ENCODE measurements around the gene ZNF579. TPM values are rescaled to one million over a fixed set of nuclear protein-coding genes. Genes with fewer than 3 reads are reported as not detected.
A peak's percentile ranks its signal among the peaks of the same experiment; 100 is the strongest.

ZNF579 gene
- total and polyA plus RNA-seq, 2 of the 8 experiments (the other 6 are each of a cell fraction or from before 2014, with no cell fraction given): 10.0 to 18.9 TPM

GRCh38 chr19:55528030-55528803, 52.4 kb downstream of the ZNF579 start:
- FAIRE-seq: no peak
- DNase-seq (ENCODE audit: low read depth in 1 of 2, low spot score in 2 of 2): no peak

More at GRCh38 chr19:55528030-55528803, 52.4 kb downstream of the ZNF579 start:
- H3K4me3 ChIP-seq (ENCODE audit: extremely low read depth in 1 of 4, insufficient read depth in 2 of 4, low read depth in 3 of 4, low read length in 4 of 4): no peak overlapping the region
- no peak overlapping the region for H3K4ac ChIP-seq (replicated peaks; ENCODE audit: insufficient read length, low read depth, low read length)
- peak overlapping the region; percentile 82; the same call in 1 of the 2 replicates for H2BK12ac ChIP-seq (ENCODE audit: low read depth, low read length)
- no peak for TF ChIP-seq TAF1 (IDR thresholded peaks at IDR 0.05; ENCODE audit: low read depth, low read length)
- TF ChIP-seq SP1 (IDR thresholded peaks at IDR 0.05; ENCODE audit: low read depth, low read length): no peak
- no peak for TF ChIP-seq SUZ12 (IDR thresholded peaks at IDR 0.05; ENCODE audit: low read length)
- TF ChIP-seq USF2 (IDR thresholded peaks at IDR 0.05; ENCODE audit: low read length): no peak
- no peak for TF ChIP-seq RFX5 (IDR thresholded peaks at IDR 0.05; ENCODE audit: borderline replicate concordance, low read depth, low read length)
- TF ChIP-seq HDAC2 (IDR thresholded peaks at IDR 0.05; ENCODE audit: borderline replicate concordance in 1 of 2, low read depth in 2 of 2, low read length in 2 of 2): no peak
- no peak for TF ChIP-seq MAX (IDR thresholded peaks at IDR 0.05)
- TF ChIP-seq TBP (IDR thresholded peaks at IDR 0.05; ENCODE audit: low read depth, low read length): no peak
- TF ChIP-seq PHF8 (conservative IDR thresholded peaks at IDR 0.05; ENCODE audit: low read depth, low read length): no peak
- TF ChIP-seq ZNF274 (IDR thresholded peaks at IDR 0.05; ENCODE audit: borderline replicate concordance, extremely low read depth, low read length): no peak
- H3K27me3 ChIP-seq (replicated peaks in 1 of 4; ENCODE audit: control insufficient read depth in 3 of 4, extremely low read depth in 1 of 4, insufficient read depth in 3 of 4, low read length in 3 of 4): no peaks in the 10 kb centered on the region
- no peak overlapping the region for H3K23ac ChIP-seq (ENCODE audit: insufficient read length)
- H3K18ac ChIP-seq (ENCODE audit: extremely low read depth, low read length): no peak overlapping the region
- H3K79me1 ChIP-seq (ENCODE audit: low read depth, low read length): no peaks in the 10 kb centered on the region
- no peak overlapping the region for H2BK120ac ChIP-seq (replicated peaks; ENCODE audit: low read depth, low read length)
- peaks cover 0 to 9% (median 2%) of the 10 kb centered on the region in 4 experiments; a peak in 3 of 7 replicates for H3K4me1 ChIP-seq (replicated peaks in 1 of 4; ENCODE audit: control insufficient read depth in 3 of 4, insufficient read depth in 4 of 4, low read length in 3 of 4)
- H4K5ac ChIP-seq (ENCODE audit: insufficient read length, low read depth, low read length): no peak overlapping the region
- H4K8ac ChIP-seq (ENCODE audit: extremely low read depth, insufficient read depth, low read length): no peak overlapping the region
- H4K20me1 ChIP-seq (replicated peaks in 1 of 2; ENCODE audit: control insufficient read depth in 1 of 2, insufficient read depth in 2 of 2, low read length in 2 of 2): peaks cover 0 to 9% of the 10 kb centered on the region in 2 experiments
- POLR2A ChIA-PET (ENCODE audit: partially characterized antibody): interaction anchor here (1.3 kb wide), 1 partner anchor 24 kb away, joined by 3 read pairs; no protein-coding TSS in a partner anchor
- H2BK20ac ChIP-seq (ENCODE audit: low read length): no peak overlapping the region
- no peak overlapping the region for H4K91ac ChIP-seq (replicated peaks; ENCODE audit: insufficient read length, low read length)
- H2AFZ ChIP-seq (ENCODE audit: low read length): no peak overlapping the region
- no peaks in the 10 kb centered on the region for H3K23me2 ChIP-seq (ENCODE audit: low read depth, low read length)
- H3K27ac ChIP-seq (ENCODE audit: low read depth, low read length): no peak overlapping the region
- 0 out of 2 replicates have a peak overlapping the region, but pooled peaks have one; percentile 10 for H2BK5ac ChIP-seq (ENCODE audit: low read depth, low read length)
- 0 out of 7 replicates have a peak overlapping the region, but pooled peaks of 1 of the 4 experiments have one; percentile 10 for H3K9ac ChIP-seq (replicated peaks in 1 of 4; ENCODE audit: extremely low read depth in 1 of 4, low read depth in 3 of 4, low read length in 3 of 4)
- CTCF ChIA-PET (ENCODE audit: partially characterized antibody): interaction anchor here (0.9 to 2.9 kb wide), 2 partner anchors 24 to 103 kb away, joined by 3 to 7 read pairs; no protein-coding TSS in a partner anchor
- H3K36me3 ChIP-seq (ENCODE audit: control insufficient read depth in 2 of 4, insufficient read depth in 4 of 4, low read length in 3 of 4): no peaks in the 10 kb centered on the region; a peak in 1 of 8 replicates
- H3K9me3 ChIP-seq (ENCODE audit: insufficient read depth in 2 of 2, low read depth in 1 of 2, low read length in 1 of 2): peaks cover 0 to 7% of the 10 kb centered on the region in 2 experiments; a peak in 2 of 4 replicates
- H2AK5ac ChIP-seq (ENCODE audit: low read depth, low read length): no peak overlapping the region
- H3K4me2 ChIP-seq (ENCODE audit: insufficient read depth in 1 of 2, low read depth in 2 of 2, low read length in 2 of 2): no peak overlapping the region; a peak in 1 of 4 replicates
- no peak overlapping the region for H2BK15ac ChIP-seq (ENCODE audit: low read length)
- H3K56ac ChIP-seq (replicated peaks; ENCODE audit: insufficient read length, low read depth, low read length): no peak overlapping the region
- no peak overlapping the region for H3K14ac ChIP-seq (ENCODE audit: insufficient read length)
- no peaks in the 10 kb centered on the region for H3K79me2 ChIP-seq (ENCODE audit: control insufficient read depth in 1 of 2, insufficient read depth in 2 of 2, low read length in 2 of 2)
- WGBS, 2 experiments (ENCODE audit: extremely low coverage in 1 of 2, insufficient coverage in 1 of 2, insufficient read length in 1 of 2, insufficient replicate concordance in 2 of 2, low coverage in 1 of 2, low lambda C conversion rate in 2 of 2, missing lambda C conversion rate in 1 of 2): 85% methylated on average over 15 of the region's 15 CpGs; no CpG with 5 or more reads in 1 of the 2 experiments

Data from H1 (cell line).